HFF-Myc (cell line): ENCODE measurements around the gene GALNT4.

ENCODE experiments used
- DNase-seq: peaks from one replicate; pipeline ENCODE4 v3.0.0-alpha.2; 2011; ENCODE audit warnings: low read depth; ENCODE audit errors: extremely low read depth
- H3K4me3 ChIP-seq: replicated peaks from 2 replicates; pipeline ENCODE4 v1.5.1; 2011; ENCODE audit warnings: low read depth, mild to moderate bottlenecking, control low read depth, low read length
- CTCF ChIP-seq: IDR thresholded peaks from 2 replicates; pipeline ENCODE4 v1.5.1; 2012; ENCODE audit warnings: mild to moderate bottlenecking, low read depth, low read length, control low read depth; ENCODE audit errors: missing control alignments

GALNT4 gene

GRCh38 chr12:89476232-89476631 lies 48.4 kb downstream of the GALNT4 start:
- no peak overlapping the region for H3K4me3 ChIP-seq
- no peak for TF ChIP-seq CTCF
- DNase-seq: no peak

- TF ChIP-seq CTCF: no peak
- DNase-seq: no peak
- H3K4me3 ChIP-seq: no peak overlapping the region
Observed at GRCh38 chr12:89475203-89475990, 49.2 kb downstream of the GALNT4 start.

GRCh38 chr12:89474615-89475014 lies 50.0 kb downstream of the GALNT4 start:
- no peak for TF ChIP-seq CTCF
- no peak for DNase-seq
- no peak overlapping the region for H3K4me3 ChIP-seq
